KMS-11 (cell line): ENCODE results near the gene FYN.

ENCODE experiments used
- H2AFZ ChIP-seq: fragments of 200-600 bp; sonication (generic); 2 replicates; pipeline ENCODE4 v1.6.1; 2016; ENCODE audit warnings: antibody characterized with exemption, mixed run types, low read depth
- H3K27ac ChIP-seq: fragments of 200-600 bp; sonication (generic); 2 replicates; pipeline ENCODE4 v1.6.1; 2016; ENCODE audit warnings: mild to moderate bottlenecking, mixed run types
- H3K27me3 ChIP-seq: fragments of 200-600 bp; sonication (generic); 2 replicates; pipeline ENCODE4 v1.6.1; 2017; ENCODE audit warnings: mild to moderate bottlenecking, low read depth, mixed run types, moderate library complexity; ENCODE audit not compliant: insufficient read depth
- H3K36me3 ChIP-seq: fragments of 200-600 bp; sonication (generic); 2 replicates; pipeline ENCODE4 v1.6.1; 2017; ENCODE audit warnings: mild to moderate bottlenecking, mixed run types; ENCODE audit not compliant: insufficient read depth
- H3K4me1 ChIP-seq: fragments of 200-600 bp; sonication (generic); 2 replicates; pipeline ENCODE4 v1.6.1; 2016; ENCODE audit warnings: mild to moderate bottlenecking, low read depth, mixed run types; ENCODE audit not compliant: poor library complexity, severe bottlenecking
- H3K4me2 ChIP-seq: fragments of 200-600 bp; sonication (generic); 2 replicates; pipeline ENCODE4 v1.7.0; 2016; ENCODE audit warnings: mild to moderate bottlenecking, mixed run types
- H3K4me3 ChIP-seq: fragments of 200-600 bp; sonication (generic); IDR thresholded peaks from 2 replicates; pipeline ENCODE4 v1.6.1; 2017; ENCODE audit warnings: low read depth, low read length, mixed read lengths; ENCODE audit not compliant: insufficient read depth
- H3K79me2 ChIP-seq: fragments of 200-600 bp; sonication (generic); 2 replicates; pipeline ENCODE4 v1.6.1; 2016; ENCODE audit warnings: low read depth, mixed run types; ENCODE audit not compliant: insufficient read depth
- H3K9ac ChIP-seq: fragments of 200-600 bp; sonication (generic); 2 replicates; pipeline ENCODE4 v1.6.1; 2016; ENCODE audit warnings: mild to moderate bottlenecking, mixed run types
- H4K20me1 ChIP-seq: fragments of 200-600 bp; sonication (generic); 2 replicates; pipeline ENCODE4 v1.6.1; 2016; ENCODE audit warnings: mild to moderate bottlenecking, mixed run types; ENCODE audit not compliant: insufficient read depth
- TF ChIP-seq, protein P1 (sequence below): fragments of 200-600 bp; sonication (generic); conservative IDR thresholded peaks from 2 replicates; pipeline ENCODE4 v1.6.1; 2017; ENCODE audit warnings: low read depth, mild to moderate bottlenecking, antibody characterized with exemption, low read length, moderate library complexity, mixed read lengths

The FYN gene

GRCh38 chr6:111711984-111712752, 161.1 kb downstream of the FYN start:
- Histone ChIP-seq H4K20me1 (no peaks in the 10 kb centered on the region), H3K27me3 (no peaks in the 10 kb centered on the region), H2AFZ (no peak overlapping the region), H3K36me3 (no peaks in the 10 kb centered on the region), H3K9ac (no peak overlapping the region), H3K27ac (no peak overlapping the region), H3K79me2 (no peaks in the 10 kb centered on the region), H3K4me3 (no peak overlapping the region), H3K4me2 (no peak overlapping the region), H3K4me1 (peaks cover 6% of the 10 kb centered on the region)
- TF ChIP-seq, protein P1, sequence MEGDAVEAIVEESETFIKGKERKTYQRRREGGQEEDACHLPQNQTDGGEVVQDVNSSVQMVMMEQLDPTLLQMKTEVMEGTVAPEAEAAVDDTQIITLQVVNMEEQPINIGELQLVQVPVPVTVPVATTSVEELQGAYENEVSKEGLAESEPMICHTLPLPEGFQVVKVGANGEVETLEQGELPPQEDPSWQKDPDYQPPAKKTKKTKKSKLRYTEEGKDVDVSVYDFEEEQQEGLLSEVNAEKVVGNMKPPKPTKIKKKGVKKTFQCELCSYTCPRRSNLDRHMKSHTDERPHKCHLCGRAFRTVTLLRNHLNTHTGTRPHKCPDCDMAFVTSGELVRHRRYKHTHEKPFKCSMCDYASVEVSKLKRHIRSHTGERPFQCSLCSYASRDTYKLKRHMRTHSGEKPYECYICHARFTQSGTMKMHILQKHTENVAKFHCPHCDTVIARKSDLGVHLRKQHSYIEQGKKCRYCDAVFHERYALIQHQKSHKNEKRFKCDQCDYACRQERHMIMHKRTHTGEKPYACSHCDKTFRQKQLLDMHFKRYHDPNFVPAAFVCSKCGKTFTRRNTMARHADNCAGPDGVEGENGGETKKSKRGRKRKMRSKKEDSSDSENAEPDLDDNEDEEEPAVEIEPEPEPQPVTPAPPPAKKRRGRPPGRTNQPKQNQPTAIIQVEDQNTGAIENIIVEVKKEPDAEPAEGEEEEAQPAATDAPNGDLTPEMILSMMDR, result no peak

- Histone ChIP-seq H3K4me1 (peaks cover 6% of the 10 kb centered on the region), H4K20me1 (no peaks in the 10 kb centered on the region), H3K9ac (no peak overlapping the region), H3K4me3 (no peak overlapping the region), H3K79me2 (no peaks in the 10 kb centered on the region), H2AFZ (no peak overlapping the region), H3K27me3 (no peaks in the 10 kb centered on the region), H3K27ac (no peak overlapping the region), H3K36me3 (no peaks in the 10 kb centered on the region), H3K4me2 (no peak overlapping the region)
- TF ChIP-seq, protein P1, result no peak
Measured at GRCh38 chr6:111711476-111711875, 161.8 kb downstream of the FYN start.

- Histone ChIP-seq H3K9ac (no peak overlapping the region), H3K79me2 (no peaks in the 10 kb centered on the region), H3K4me1 (peaks cover 6% of the 10 kb centered on the region), H3K27ac (no peak overlapping the region), H3K4me2 (no peak overlapping the region), H3K36me3 (no peaks in the 10 kb centered on the region), H4K20me1 (no peaks in the 10 kb centered on the region), H3K27me3 (no peaks in the 10 kb centered on the region), H3K4me3 (no peak overlapping the region), H2AFZ (no peak overlapping the region)
- TF ChIP-seq, protein P1, result no peak
Measured at GRCh38 chr6:111710911-111711310, 162.3 kb downstream of the FYN start.

DNA sequence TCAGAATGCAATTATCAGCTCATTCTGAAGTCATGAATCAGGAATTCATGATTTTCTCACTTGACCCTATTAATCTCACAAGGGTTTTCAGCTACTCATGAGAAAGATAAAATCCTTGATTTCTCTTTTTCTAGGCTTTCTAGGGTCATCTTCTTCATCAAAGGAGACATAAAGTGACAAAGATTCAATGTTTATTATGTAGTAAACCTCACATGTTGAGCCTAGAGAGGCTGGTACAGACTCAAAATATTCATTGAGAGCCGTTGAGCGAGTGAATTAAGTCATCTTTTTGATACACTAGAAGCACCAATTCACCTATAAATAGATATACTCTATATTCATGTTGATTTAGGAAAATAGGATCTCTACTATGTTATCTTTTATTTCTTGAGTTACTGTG, 162.8 kb downstream of the FYN start:
- no peak overlapping the region for H3K4me3 ChIP-seq
- H3K36me3 ChIP-seq, result no peaks in the 10 kb centered on the region

More for the DNA sequence above, 162.8 kb downstream of the FYN start:
- no peak overlapping the region for H3K9ac ChIP-seq
- peaks cover 6% of the 10 kb centered on the region for H3K4me1 ChIP-seq
- H3K27me3 ChIP-seq, result no peaks in the 10 kb centered on the region
- H3K4me2 ChIP-seq, result peak overlapping the region; percentile 19; the same call in 1 of the 2 replicates
- TF ChIP-seq, protein P1, result no peak
- no peaks in the 10 kb centered on the region for H4K20me1 ChIP-seq
- no peaks in the 10 kb centered on the region for H3K79me2 ChIP-seq
- no peak overlapping the region for H3K27ac ChIP-seq
- H2AFZ ChIP-seq, result no peak overlapping the region
